HEK293T (cell line): Measurements from ENCODE around the gene MAP4K1.

ENCODE experiments used
- ARNT ChIP-seq: fragments of 450-650 bp; IDR thresholded peaks from 2 replicates; pipeline ENCODE4 v1.6.1; 2017; ENCODE audit warnings: mild to moderate bottlenecking
- BHLHE40 ChIP-seq: fragments of 450-650 bp; IDR thresholded peaks from 2 replicates; pipeline ENCODE4 v1.6.1; 2016; ENCODE audit warnings: mild to moderate bottlenecking, moderate library complexity, borderline replicate concordance
- CTBP1 ChIP-seq: fragments of 450-650 bp; IDR thresholded peaks from 2 replicates; pipeline ENCODE4 v1.6.1; 2016; ENCODE audit warnings: borderline replicate concordance
- FOXK2 ChIP-seq: fragments of 450-650 bp; IDR thresholded peaks from 2 replicates; pipeline ENCODE4 v1.6.1; 2016; ENCODE audit warnings: mild to moderate bottlenecking
- FOXM1 ChIP-seq: fragments of 450-650 bp; IDR thresholded peaks from 2 replicates; pipeline ENCODE4 v1.6.1; 2017; ENCODE audit warnings: mild to moderate bottlenecking, borderline replicate concordance
- HDGF ChIP-seq: fragments of 450-650 bp; IDR thresholded peaks from 2 replicates; pipeline ENCODE4 v1.6.1; 2017; ENCODE audit warnings: antibody characterized with exemption, borderline replicate concordance
- NFRKB ChIP-seq: fragments of 450-650 bp; IDR thresholded peaks from 2 replicates; pipeline ENCODE4 v1.6.1; 2016; ENCODE audit warnings: mild to moderate bottlenecking, moderate library complexity
- SP1 ChIP-seq: fragments of 450-650 bp; IDR thresholded peaks from 2 replicates; pipeline ENCODE4 v1.6.1; 2017
- SUZ12 ChIP-seq: fragments of 450-650 bp; IDR thresholded peaks from 2 replicates; pipeline ENCODE4 v1.6.1; 2016; ENCODE audit warnings: mild to moderate bottlenecking
- TARDBP ChIP-seq: fragments of 450-650 bp; IDR thresholded peaks from 2 replicates; pipeline ENCODE4 v1.6.1; 2016
- TF ChIP-seq, protein P1 (sequence below): fragments of 450-650 bp; IDR thresholded peaks from 2 replicates; pipeline ENCODE4 v1.6.1; 2016

DNA sequence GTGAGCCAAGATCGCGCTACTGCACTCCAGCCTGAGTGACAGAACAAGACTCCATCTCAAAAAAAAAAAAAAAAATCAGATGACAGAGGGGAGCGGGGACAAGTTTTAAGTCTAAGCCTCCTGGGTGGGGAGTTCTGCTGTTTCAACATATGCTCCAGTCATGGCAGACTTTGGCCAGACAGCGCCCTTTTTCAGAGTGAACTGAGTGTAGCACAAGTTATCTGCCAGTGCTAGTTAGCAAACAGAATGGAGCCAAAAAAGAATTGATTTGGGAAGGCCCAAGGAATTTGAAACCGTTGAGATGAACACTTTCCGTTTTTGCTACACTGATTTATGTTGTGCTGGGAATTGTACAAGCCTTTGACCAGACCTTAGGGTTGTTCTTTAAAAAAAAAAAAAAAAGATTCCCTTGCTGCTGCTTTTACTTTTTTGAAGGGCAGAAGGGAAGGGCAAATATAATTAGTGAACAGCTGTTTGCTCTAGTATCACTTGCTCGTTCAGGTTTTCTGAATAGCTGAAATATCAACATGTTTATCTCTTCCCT lies 35.3 kb upstream of the MAP4K1 start:
- no peak for TF ChIP-seq ARNT
- no peak for TF ChIP-seq CTBP1
- TF ChIP-seq SP1: no peak
- TF ChIP-seq NFRKB: no peak
- TF ChIP-seq FOXM1: no peak
- no peak for TF ChIP-seq TARDBP
- TF ChIP-seq, protein P1, sequence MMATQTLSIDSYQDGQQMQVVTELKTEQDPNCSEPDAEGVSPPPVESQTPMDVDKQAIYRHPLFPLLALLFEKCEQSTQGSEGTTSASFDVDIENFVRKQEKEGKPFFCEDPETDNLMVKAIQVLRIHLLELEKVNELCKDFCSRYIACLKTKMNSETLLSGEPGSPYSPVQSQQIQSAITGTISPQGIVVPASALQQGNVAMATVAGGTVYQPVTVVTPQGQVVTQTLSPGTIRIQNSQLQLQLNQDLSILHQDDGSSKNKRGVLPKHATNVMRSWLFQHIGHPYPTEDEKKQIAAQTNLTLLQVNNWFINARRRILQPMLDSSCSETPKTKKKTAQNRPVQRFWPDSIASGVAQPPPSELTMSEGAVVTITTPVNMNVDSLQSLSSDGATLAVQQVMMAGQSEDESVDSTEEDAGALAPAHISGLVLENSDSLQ: no peak
- no peak for TF ChIP-seq HDGF
- no peak for TF ChIP-seq FOXK2
- TF ChIP-seq BHLHE40: no peak
- no peak for TF ChIP-seq SUZ12
